ENCODE results near the gene B3GALT6.

Gene B3GALT6

GRCh38 chr1:1202831-1203560 is 29.0 kb upstream of the B3GALT6 start:
- DNase-seq, result no peak

- DNase-seq, result no peak
Observed at GRCh38 chr1:1203561-1204424, 28.2 kb upstream of the B3GALT6 start.

- DNase-seq, result no peak
Observed at GRCh38 chr1:1204425-1204920, 27.6 kb upstream of the B3GALT6 start.

GRCh38 chr1:1204998-1205768 is 26.9 kb upstream of the B3GALT6 start:
- DNase-seq, result no peak

GRCh38 chr1:1205769-1206375 is 26.2 kb upstream of the B3GALT6 start:
- DNase-seq, result no peak

GRCh38 chr1:1206376-1206965 is 25.6 kb upstream of the B3GALT6 start, which contains the start of gene TNFRSF18:
TSS of gene TNFRSF18 (minus strand) at chr1:1206592. CDS start at chr1:1206571, 21 bp downstream.
- peak; percentile 60 to 73 for DNase-seq

GRCh38 chr1:1206966-1207531 is 25.0 kb upstream of the B3GALT6 start:
- DNase-seq, result no peak

- no peak for DNase-seq
Observed at GRCh38 chr1:1207571-1207892, 24.5 kb upstream of the B3GALT6 start.

- peak; percentile 64 to 71 for DNase-seq
Observed at GRCh38 chr1:1208713-1209433, 23.2 kb upstream of the B3GALT6 start.

- DNase-seq, result no peak
Observed at GRCh38 chr1:1210726-1211540, 21.1 kb upstream of the B3GALT6 start.

- DNase-seq, result no peak
Observed at GRCh38 chr1:1211541-1212441, 20.2 kb upstream of the B3GALT6 start.

- DNase-seq, result peak; percentile 52 to 67
Observed at GRCh38 chr1:1212780-1213344, 19.2 kb upstream of the B3GALT6 start.

GRCh38 chr1:1213345-1214265 is 18.4 kb upstream of the B3GALT6 start, which contains the start of gene TNFRSF4:
TSS of gene TNFRSF4 (minus strand) at chr1:1214153. CDS start at chr1:1214127, 26 bp downstream.
- DNase-seq, result peak; percentile 63 to 69

- peak; percentile 35 to 48 for DNase-seq
Observed at GRCh38 chr1:1215080-1215676, 16.9 kb upstream of the B3GALT6 start.

- no peak for DNase-seq
Observed at GRCh38 chr1:1215881-1216605, 16.0 kb upstream of the B3GALT6 start.
